Stimulated activated naive CD4-positive, alpha-beta T cell (primary cell): ENCODE data around the gene ALOX12B.
A peak's percentile ranks its signal among the peaks of the same experiment; 100 is the strongest.
"Not testable (repeated sequence)": the region's sequence is repeated elsewhere in the genome, so short reads cannot be mapped to it uniquely, and the experiment has no call there.

Experiments
- DNase-seq, 6 experiments: peaks; one replicate each; lab custom pipeline; 2025; lab: John Stamatoyannopoulos, UW

ALOX12B gene

DNA sequence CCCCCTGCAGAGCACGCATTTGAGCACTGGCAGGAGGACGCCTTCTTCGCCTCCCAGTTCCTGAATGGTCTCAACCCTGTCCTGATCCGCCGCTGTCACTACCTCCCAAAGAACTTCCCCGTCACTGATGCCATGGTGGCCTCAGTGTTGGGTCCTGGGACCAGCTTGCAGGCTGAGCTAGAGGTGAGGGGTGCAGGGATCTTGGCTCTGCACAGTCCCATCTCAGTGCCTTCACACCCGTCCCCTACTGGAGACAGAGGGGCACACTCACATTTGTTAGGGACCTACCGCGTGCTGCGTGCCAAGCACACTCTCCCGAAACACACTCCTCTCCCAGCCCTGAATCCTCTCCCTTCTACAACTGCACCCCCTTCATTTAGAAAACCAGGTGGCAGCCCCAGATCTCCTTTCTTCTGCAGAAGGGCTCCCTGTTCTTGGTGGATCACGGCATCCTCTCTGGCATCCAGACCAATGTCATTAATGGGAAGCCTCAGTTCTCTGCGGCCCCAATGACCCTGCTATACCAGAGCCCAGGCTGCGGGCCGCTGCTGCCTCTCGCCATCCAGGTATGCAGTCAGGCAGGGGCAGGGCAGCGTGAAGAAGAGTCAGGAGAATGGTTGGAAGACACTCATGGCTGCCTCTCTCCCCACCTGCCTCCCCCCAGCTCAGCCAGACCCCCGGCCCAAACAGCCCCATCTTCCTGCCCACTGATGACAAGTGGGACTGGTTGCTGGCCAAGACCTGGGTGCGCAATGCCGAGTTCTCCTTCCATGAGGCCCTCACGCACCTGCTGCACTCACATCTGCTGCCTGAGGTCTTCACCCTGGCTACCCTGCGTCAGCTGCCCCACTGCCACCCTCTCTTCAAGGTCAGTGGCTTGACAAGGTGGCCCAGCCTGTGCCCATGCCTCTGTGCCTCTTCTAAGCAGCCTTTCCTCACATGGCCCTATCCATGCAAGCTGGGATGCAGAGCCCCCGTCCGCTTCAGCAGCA lies 42.4 kb downstream of the ALOX12B start:
- no peak for DNase-seq

DNA sequence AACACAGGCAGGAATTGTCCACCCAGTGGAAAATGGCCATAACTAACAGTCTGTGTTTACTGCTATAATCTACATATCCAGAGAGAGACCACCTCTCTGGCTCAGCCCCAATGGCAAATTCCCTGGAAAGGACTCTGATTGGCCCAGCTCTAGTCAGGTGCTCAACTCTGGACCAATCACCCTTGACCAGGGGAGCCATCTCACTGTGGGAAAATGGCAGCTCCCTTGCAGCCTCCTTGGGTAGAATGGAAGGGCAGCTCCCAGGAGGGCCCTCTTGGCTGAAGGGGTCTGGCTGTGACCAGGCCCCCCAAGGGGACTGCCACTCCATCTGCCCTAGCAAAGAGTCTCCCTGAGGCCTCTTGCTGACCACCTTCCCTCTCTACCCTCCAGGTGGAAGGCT lies 45.5 kb downstream of the ALOX12B start:
- no peak for DNase-seq

DNA sequence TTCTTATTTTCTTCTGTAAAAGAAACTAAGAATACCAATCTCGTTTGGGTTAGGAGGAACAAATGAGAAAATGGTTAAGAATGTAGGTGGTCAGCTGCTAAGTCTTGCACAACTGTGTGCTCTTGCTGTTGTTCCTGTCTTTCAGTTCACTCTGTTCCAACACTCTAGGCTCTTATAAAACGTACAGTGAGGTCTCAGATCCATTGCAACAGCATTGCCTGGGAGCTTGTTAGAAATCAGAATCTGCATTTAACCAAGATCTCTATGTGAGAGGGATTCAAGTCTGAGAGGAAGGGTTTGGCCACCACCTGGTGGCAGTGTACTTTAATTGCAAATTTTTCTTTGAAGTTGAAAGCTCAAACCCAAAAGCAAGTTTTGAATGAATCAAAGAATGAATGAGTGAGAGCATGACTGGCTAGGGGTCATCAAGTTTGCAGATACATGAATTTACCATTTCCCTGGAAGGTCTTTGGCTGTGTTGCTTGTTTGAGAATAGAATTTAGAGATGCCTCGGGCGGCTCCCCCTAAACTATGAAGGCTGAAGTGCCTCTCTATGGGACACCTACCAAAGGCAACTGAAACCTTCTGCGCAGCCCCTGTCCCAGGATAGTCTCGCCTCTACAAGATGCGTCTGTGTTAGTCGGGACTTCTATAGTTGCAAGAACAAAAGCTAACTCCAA lies 46.1 kb downstream of the ALOX12B start:
- peak in 5 of 6 experiments; percentile 3 to 44 (median 15) for DNase-seq

DNA sequence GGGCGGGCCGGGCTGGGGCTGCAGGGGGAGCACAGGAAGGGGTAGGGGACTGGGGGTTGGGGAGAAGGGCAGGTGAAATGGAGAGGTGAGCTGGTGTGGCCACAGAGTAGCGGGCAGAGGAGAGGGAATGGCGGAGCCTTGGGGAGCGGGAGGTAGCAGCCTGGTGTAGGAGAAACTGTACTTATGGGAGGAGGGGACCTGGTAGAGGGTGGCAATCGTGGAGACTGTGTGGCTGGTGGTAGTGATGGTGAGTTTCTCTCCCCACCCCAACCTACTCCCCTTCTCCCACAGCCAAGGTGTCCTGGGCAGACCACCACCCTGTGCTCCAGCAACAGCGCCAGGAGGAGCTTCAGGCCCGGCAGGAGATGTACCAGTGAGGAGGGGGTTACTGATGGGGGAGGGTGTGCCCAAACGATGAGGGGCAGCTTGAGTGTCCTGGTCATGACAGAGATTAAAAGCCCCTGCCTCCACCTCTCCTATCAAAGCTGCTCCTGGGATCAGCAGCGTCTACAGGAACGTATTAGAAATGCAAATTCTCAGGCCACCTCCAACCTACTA lies 47.8 kb downstream of the ALOX12B start:
- DNase-seq: no peak

DNA sequence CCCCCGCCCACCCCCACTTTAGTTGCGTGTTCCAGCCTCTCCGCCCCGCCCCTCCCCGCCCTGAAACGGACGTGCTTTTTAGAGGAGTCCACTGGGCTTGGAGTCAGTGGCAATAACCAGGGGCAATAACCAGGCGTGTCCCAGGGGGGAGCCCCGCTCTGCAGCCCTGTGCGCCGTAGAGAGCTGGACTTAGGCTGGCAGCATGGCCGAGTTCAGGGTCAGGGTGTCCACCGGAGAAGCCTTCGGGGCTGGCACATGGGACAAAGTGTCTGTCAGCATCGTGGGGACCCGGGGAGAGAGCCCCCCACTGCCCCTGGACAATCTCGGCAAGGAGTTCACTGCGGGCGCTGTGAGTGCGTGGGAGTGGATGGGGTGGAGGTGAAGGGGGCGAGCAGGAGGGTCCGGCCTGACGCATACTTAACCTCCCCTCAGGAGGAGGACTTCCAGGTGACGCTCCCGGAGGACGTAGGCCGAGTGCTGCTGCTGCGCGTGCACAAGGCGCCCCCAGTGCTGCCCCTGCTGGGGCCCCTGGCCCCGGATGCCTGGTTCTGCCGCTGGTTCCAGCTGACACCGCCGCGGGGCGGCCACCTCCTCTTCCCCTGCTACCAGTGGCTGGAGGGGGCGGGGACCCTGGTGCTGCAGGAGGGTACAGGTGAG lies 48.4 kb downstream of the ALOX12B start, which contains the start of gene ALOX15B:
TSS of gene ALOX15B (plus strand) at position 106 of the 657 bp plus-strand sequence. CDS start at position 203, 97 bp downstream.
- DNase-seq: no peak

DNA sequence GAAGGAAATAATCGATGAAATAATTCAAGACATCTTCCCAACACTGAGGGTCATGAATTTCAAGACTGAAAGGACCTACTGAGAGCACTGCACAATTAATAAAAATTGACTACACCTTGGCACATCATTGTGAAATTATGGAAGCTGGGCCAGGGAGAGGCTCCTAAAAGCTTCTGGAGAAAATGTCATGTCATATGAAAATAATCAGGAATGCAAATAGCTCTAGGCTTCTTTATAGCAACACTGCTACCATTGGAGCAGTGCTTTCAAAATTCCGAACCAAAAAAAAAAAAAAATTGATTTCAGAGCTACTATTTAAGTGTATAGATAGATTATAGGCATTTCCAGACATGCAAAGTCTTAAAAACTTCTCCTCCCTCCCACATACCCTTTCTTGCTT lies 55.1 kb downstream of the ALOX12B start:
- DNase-seq: no peak

DNA sequence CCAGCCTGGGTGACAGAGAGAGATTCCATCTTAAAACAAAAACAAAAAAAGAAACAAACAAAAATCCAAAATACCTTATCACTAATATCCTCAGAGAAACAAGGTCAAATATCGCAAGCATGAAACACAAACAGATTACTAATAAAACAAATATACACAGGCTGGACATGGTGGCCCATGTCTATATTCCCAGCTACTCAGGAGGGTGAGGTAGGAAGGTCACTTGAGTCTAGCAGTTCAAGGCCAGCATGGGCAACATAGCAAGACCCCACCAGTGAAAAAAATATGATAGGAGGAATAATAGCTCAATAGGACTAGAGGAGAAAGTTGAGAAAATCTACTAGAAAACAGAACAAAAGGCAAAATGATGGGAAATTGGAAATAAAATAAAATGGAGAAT lies 55.6 kb downstream of the ALOX12B start:
- no peak for DNase-seq

DNA sequence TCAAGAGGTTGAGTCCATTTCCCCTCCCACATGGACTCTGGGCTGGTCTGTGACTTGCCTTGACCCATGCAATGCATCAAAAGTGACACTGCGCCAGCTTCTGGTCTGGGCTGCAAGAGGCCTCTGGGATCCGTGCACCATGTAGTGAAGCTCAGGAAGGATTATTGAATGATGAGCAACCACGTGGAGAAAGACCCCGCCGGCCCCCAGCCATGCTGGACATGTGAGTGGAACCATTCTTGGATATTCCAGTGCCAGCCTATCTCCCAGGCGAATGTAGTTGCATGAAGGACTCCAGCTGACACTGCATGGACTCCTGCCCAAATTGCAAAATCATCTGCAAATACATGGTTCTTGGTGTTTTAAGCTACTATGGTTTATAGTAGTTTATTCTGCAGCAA lies 56.3 kb downstream of the ALOX12B start:
- DNase-seq: no peak

DNA sequence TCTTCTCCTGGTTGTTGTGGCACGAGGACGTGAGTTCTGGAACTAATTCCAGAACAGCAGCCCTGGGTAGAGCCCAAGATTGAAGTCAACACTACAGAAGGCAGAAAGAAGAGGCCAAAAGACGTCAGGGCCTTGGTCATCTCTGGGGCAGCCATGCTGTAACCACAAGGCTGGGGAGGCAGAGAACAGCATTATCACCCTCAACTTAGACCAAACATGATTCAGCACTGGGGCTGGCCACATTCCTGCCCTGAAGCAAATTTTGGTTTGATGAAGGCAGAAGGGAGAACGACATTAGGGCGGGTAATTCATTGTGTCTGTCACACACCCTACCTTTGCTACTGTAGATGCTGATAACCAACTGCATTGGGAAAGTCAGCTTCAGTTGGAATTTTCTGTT lies 58.4 kb downstream of the ALOX12B start:
- DNase-seq: no peak

DNA sequence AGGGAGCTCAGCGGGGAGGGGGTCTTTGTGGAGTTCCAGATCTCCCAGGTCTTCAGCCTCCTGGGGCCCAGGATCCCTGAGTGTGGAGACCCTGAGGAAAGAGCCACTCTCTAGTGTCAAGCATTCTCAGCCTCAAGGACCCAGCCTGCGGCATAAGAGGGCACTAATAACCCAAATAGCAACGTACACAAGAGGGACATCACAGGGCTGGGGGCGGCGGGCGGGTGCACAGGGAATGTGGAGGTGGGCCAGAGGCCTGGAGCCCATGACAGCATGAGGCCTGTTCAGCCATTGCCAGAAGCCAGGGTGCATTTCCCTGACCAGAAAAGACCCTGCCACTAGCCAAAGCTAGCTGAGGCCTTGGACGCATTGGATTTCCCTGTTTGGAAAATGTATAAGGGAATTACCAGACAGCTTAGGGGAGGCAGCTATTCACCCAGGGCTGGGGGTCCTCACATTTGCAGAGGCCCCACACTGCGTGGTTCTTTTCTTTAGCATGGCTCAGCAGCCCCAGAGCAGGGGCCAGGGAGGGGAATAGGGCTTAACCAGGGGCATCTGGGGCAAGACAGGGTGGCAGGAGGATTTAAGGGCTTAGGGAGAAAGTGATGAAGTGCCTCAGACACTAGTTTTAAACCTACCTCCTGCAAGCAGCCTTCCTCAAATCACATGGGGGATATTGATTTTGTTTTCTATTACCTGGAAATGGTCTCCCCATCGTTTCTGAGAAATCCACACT lies 62.2 kb downstream of the ALOX12B start:
- no peak for DNase-seq

DNA sequence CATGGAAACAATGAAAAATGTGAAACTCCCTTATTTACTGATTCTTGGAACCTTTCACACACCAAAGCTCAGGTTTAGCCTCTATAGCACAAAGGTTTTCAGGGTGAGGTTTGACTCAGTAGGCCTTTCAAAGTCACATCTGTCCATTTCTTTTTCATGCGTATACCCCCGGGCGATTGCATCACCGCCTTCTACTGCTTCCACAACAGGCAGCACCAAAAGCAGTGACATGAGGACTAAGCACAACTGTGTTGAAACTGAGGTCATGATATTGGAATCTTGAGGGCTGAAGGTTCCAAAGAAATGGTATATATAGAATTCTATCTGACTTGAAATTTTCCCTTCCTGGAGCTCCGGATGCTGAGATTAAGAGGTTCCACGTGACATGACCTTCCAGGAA lies 63.4 kb downstream of the ALOX12B start:
- DNase-seq: not testable (repeated sequence)
